HUES6 (cell line): ENCODE measurements around the gene CFAP46.

Experiments used
- H3K27ac ChIP-seq: 2 replicates; pipeline ENCODE4 v1.7.0; 2013; ENCODE audit warnings: low read depth, mild to moderate bottlenecking, low read length, inconsistent platforms
- H3K27me3 ChIP-seq: 2 replicates; pipeline ENCODE4 v1.6.1; 2013; ENCODE audit warnings: low read length; ENCODE audit not compliant: control insufficient read depth, insufficient read depth
- H3K36me3 ChIP-seq: 2 replicates; pipeline ENCODE4 v1.6.1; 2013; ENCODE audit warnings: low read length; ENCODE audit not compliant: control insufficient read depth, insufficient read depth
- H3K4me1 ChIP-seq: 2 replicates; pipeline ENCODE4 v1.6.1; 2013; ENCODE audit warnings: low read length; ENCODE audit not compliant: control insufficient read depth, insufficient read depth
- H3K4me3 ChIP-seq: 2 replicates; pipeline ENCODE4 v1.5.1; 2013; ENCODE audit warnings: low read depth, low read length
- H3K9ac ChIP-seq: one replicate; pipeline ENCODE4 v1.6.1; 2013; ENCODE audit warnings: mild to moderate bottlenecking, low read length
- H3K9me3 ChIP-seq: 2 replicates; pipeline ENCODE4 v1.6.1; 2013; ENCODE audit warnings: low read depth, low read length; ENCODE audit not compliant: control insufficient read depth, insufficient read depth

CFAP46 gene

DNA sequence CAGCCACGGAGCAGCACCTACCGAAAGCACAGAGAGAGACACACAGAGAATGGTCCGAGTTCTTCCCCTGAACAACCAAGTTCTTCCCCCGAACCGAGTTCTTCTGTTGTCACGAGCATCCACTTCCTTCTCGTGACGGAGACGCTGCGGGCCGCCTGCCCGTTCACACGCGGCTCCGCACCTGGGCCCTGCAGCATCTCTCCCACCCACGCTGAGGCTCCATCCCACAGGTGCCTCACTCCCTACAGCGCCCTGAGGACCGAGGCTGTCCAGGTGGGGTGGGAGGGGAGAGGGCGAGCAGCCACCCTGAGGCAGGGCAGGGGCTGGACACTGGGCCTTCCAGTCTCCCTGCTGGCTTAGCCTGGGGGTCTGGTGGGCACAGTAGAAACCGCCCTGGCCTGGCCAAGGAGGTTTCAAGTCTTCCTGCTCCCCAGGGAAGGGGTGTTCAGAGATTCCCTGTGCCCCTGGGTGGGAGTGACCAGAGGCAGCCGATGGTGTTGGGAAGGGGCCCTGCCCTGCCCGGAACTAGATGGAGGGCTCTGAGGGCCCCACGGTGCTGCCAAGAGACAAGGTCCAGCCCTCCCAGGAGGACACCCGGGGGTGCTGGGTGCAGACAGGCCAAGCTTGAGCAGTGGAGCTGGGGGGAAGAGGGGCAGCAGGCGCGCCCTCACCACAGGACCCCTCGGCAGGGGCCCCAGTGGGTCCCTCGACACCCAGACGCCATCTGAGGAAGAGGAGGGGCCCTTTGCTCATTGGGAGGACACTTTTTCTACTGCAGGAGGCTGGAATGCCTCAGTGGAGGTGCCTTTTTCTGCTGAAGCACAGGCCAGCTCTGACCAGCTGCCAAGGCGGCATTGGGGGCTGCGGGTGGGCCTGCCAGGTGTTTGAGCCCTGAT is 151.2 kb downstream of the CFAP46 start:
- Histone ChIP-seq H3K27ac (no peak overlapping the region), H3K27me3 (peaks cover 69% of the 10 kb centered on the region), H3K9ac (no peak overlapping the region), H3K9me3 (no peaks in the 10 kb centered on the region), H3K36me3 (no peaks in the 10 kb centered on the region), H3K4me3 (no peak overlapping the region), H3K4me1 (no peaks in the 10 kb centered on the region)

DNA sequence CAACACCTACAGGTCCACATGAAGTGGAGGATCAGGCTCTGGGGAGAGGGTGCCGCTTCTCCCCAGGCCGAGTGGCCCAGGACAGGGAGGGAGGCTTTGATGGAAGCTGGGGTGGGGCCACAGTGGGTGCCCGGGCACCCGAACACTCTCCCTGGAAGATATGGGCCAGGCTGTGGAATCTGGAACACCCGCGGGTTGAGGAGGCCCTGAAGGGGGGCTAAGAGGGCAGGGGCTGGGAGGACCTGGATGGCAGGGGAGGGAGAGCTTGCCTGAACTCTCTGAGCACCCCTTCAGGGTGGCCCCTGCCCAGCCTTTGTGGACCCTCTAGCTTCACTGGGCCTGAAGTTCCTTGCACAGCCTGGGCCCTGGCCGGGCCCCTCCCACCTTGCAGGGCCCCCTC is 151.9 kb downstream of the CFAP46 start:
- H3K27ac ChIP-seq = no peak overlapping the region
- H3K4me3 ChIP-seq = no peak overlapping the region
- peaks cover 73% of the 10 kb centered on the region for H3K27me3 ChIP-seq
- H3K36me3 ChIP-seq = no peaks in the 10 kb centered on the region
- no peaks in the 10 kb centered on the region for H3K9me3 ChIP-seq
- H3K9ac ChIP-seq = no peak overlapping the region
- no peaks in the 10 kb centered on the region for H3K4me1 ChIP-seq

DNA sequence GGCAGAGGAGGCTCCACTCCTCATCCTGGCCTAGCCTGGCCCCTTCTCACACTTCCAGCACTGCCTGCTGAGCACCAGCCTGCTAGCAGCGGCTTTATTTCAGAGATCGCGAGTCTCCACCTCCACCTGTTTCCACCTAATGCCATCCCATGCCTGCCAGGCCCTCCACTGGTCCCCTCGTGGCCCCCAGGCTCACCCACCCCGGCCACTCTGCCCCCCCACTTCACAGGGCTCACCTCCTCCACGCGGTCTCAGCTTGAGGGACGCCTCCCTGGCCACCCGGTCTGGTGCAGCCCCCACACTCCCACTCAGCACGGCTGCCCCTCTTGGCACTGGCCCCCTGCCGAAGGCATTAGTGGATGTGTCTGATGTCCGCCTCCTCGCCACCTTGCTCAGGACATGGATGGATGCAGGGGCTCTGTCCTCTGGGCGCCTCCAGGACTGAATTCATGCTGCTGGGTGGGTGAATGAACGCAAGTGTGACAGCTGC is 152.7 kb downstream of the CFAP46 start:
- Histone ChIP-seq H3K9me3 (no peaks in the 10 kb centered on the region), H3K36me3 (no peaks in the 10 kb centered on the region), H3K27me3 (peaks cover 81% of the 10 kb centered on the region), H3K27ac (no peak overlapping the region), H3K9ac (no peak overlapping the region), H3K4me3 (no peak overlapping the region), H3K4me1 (no peaks in the 10 kb centered on the region)

DNA sequence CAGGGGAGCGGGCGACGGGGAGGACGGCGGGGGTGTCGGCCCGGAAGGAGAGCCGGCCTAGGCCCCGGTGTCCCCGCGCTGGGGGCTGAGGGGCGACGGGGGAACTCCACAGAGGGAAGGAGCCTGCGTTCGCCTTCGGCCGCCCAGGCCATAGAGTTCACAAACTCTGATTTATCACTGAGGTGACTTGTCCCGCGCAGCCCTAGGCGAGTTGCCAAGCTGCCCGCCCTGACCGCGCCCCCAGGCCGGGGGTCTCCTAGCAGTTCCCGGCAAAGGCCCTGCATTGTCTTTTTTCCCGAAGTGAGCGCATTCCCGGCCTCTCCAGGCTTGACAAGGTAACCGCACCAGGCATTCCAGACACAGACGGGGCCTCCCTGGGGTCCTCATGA is 153.5 kb downstream of the CFAP46 start:
- H3K4me3 ChIP-seq = peak overlapping the region; percentile 61
- H3K36me3 ChIP-seq = no peaks in the 10 kb centered on the region
- peaks cover 90% of the 10 kb centered on the region for H3K27me3 ChIP-seq
- no peak overlapping the region for H3K9ac ChIP-seq
- H3K4me1 ChIP-seq = peaks cover 3% of the 10 kb centered on the region; the same call in 1 of the 2 replicates
- H3K9me3 ChIP-seq = no peaks in the 10 kb centered on the region
- H3K27ac ChIP-seq = no peak overlapping the region

DNA sequence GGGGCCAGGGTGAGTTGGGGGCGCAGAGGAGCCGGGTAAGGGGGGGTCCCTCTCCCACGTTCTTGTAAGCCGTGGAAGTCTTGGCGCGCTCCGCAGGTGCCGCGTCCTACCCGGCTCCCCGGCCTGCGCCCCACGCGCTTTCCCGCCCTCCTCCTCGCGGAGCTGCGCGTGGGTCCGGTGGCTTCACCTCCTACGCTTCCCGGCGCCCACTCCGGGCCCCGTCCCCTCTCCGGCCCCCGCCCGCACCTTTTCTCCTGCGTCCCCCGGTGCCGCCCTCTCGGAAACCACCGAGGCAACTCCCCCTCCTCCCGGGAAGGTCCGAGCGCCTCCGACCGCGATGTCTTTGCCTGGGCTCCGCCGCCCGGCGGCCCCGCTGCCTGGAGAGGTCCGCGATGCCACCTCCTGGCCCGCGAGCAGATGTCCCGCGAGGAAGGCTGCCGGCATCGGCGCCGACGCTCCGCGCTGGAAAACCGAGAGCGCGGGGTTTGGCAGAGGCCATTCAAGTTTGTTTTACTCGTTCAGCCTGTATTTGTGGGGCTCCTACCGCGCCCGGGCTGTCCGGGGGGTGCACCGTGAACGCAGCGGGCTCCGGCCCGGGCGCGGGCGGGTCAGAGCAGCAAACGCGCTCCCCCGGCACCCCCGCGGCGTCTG is 154.1 kb downstream of the CFAP46 start:
- H3K27me3 ChIP-seq = peaks cover 91% of the 10 kb centered on the region
- no peaks in the 10 kb centered on the region for H3K9me3 ChIP-seq
- no peak overlapping the region for H3K9ac ChIP-seq
- no peaks in the 10 kb centered on the region for H3K36me3 ChIP-seq
- no peak overlapping the region for H3K27ac ChIP-seq
- peaks cover 8% of the 10 kb centered on the region for H3K4me1 ChIP-seq
- peak overlapping the region; percentile 61 for H3K4me3 ChIP-seq

DNA sequence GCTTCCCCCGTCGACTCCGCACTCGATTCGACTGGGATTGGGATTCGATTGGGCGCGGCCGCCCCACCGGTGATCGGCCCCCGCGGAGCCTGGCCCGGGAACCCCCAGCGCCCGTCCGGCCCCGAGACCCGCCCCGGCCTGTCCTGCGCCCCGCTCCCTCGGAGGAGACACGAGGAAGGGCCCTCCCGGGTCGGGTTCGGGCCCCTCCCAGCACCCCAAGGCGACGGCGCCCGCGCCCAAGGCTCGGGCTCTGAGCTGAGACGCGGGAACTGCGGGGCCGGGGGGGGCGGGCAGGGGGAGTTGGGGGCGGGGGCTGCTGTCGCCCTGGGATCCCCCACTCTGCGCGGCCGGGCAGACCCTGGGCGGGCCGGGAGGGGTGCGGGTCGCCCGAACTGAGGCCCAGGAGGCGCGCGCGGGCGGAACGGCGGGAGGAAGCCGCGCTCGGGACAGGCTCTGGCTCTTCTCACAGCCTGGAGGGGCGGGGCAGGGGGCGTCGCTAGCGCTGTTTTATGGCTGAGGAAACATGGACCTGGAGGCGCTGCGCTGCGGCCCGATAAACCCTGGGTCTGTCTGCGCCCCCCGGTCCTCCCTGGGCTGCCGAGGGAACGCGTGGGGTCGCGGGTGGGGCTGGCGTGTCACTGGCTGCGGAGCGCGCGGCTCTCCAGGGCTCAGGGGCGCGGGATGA is 154.7 kb downstream of the CFAP46 start:
- no peaks in the 10 kb centered on the region for H3K36me3 ChIP-seq
- H3K27me3 ChIP-seq = peaks cover 91% of the 10 kb centered on the region
- H3K9me3 ChIP-seq = no peaks in the 10 kb centered on the region
- H3K9ac ChIP-seq = no peak overlapping the region
- peaks cover 12% of the 10 kb centered on the region for H3K4me1 ChIP-seq
- no peak overlapping the region for H3K27ac ChIP-seq
- H3K4me3 ChIP-seq = peak overlapping the region; percentile 61

DNA sequence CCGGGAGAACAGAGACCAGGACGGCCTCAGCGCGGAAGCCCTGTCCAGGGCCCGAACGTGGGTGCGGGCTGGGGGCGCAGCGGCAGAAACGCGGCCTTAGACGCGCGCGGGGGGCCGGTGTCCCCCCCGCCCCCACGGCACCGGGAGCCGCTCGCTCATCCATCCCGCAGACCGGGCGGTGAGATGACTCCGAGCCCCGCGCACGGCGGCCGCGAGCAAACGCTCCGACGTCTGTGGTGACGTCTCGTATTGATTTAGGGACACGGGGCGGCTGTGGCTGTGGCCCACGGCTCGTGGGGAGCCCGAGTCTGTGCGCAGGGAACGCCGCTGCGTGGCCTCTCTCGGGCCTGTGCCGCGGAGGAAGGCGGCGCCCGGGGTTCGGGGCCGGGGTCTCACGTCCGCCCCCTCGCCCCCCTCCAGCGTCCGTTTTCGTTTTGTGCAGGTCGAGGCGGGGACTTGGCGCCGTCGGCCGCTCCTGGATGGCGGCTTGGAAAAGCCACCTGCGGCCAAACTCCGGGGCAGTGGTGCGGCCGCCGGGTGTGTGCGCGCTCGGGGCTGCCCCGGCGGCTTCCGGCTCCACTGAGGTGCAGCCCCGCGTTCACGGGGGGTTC is 155.4 kb downstream of the CFAP46 start:
- Histone ChIP-seq H3K27me3 (peaks cover 96% of the 10 kb centered on the region), H3K4me3 (peak overlapping the region; percentile 45), H3K4me1 (peaks cover 12% of the 10 kb centered on the region), H3K9me3 (no peaks in the 10 kb centered on the region), H3K9ac (no peak overlapping the region), H3K27ac (no peak overlapping the region), H3K36me3 (no peaks in the 10 kb centered on the region; the same call in 1 of the 2 replicates)

- Histone ChIP-seq H3K4me3 (peak overlapping the region; percentile 45), H3K27ac (no peak overlapping the region), H3K27me3 (peaks cover 97% of the 10 kb centered on the region), H3K9me3 (no peaks in the 10 kb centered on the region), H3K4me1 (peaks cover 12% of the 10 kb centered on the region), H3K9ac (no peak overlapping the region), H3K36me3 (no peaks in the 10 kb centered on the region; the same call in 1 of the 2 replicates)
These were observed 155.9 kb downstream of the CFAP46 start for GRCh38 chr10:132786476-132786883.

- H3K27me3 ChIP-seq = peaks cover 94% of the 10 kb centered on the region
- H3K4me1 ChIP-seq = peaks cover 12% of the 10 kb centered on the region
- H3K27ac ChIP-seq = no peak within 1 kb of the TSS
- peak within 1 kb of the TSS; percentile 45 for H3K4me3 ChIP-seq
- H3K9me3 ChIP-seq = no peaks in the 10 kb centered on the region
- no peak within 1 kb of the TSS for H3K9ac ChIP-seq
- no peaks in the 10 kb centered on the region; the same call in 1 of the 2 replicates for H3K36me3 ChIP-seq
These were observed 156.5 kb downstream of the CFAP46 start, which contains the start of gene NKX6-2 for GRCh38 chr10:132785723-132786475. Gene NKX6-2 (minus strand): TSS chr10:132786147. CDS start chr10:132785948, 199 bp downstream.
